ENCODE measurements around the gene SYT2. TPM values are rescaled to one million over a fixed set of nuclear protein-coding genes. Genes with fewer than 3 reads are reported as not detected.

The SYT2 gene
- total RNA-seq, 1 experiment from 2014 or later = 12.1 TPM

GRCh38 chr1:202597090-202597761 is 113.0 kb downstream of the SYT2 start (continued):
- TF ChIP-seq FOXP4 (CRISPR knock-in tag; IDR thresholded peaks at IDR 0.05) = no peak
- no peak for TF ChIP-seq ATF6 (CRISPR knock-in tag; IDR thresholded peaks at IDR 0.05)
- no peak for TF ChIP-seq JAZF1 (CRISPR knock-in tag; IDR thresholded peaks at IDR 0.05)
- TF ChIP-seq CREB1 (CRISPR knock-in tag; IDR thresholded peaks at IDR 0.05) = no peak
- TF ChIP-seq ZNF425 (CRISPR knock-in tag; conservative IDR thresholded peaks at IDR 0.05) = no peak
- no peak for TF ChIP-seq FOXK1 (CRISPR knock-in tag; IDR thresholded peaks at IDR 0.05)
- TF ChIP-seq ESRRA (CRISPR knock-in tag; IDR thresholded peaks at IDR 0.05; ENCODE audit: borderline replicate concordance) = no peak
- TF ChIP-seq ELF4 (CRISPR knock-in tag; IDR thresholded peaks at IDR 0.05; ENCODE audit: low read depth) = no peak
- TF ChIP-seq ZNF219 (CRISPR knock-in tag; IDR thresholded peaks at IDR 0.05; ENCODE audit: borderline replicate concordance) = no peak
- no peak for TF ChIP-seq ZBTB21 (CRISPR knock-in tag; IDR thresholded peaks at IDR 0.05; ENCODE audit: borderline replicate concordance)

GRCh38 chr1:202596638-202597037 is 113.6 kb downstream of the SYT2 start:
- POLR2A ChIA-PET = no interaction called here
- Mint-ChIP-seq H3K27ac (no peak overlapping the region), H3K36me3 (no peaks in the 10 kb centered on the region), H3K4me3 (no peak overlapping the region), H3K27me3 (ENCODE audit: low read depth) (no peaks in the 10 kb centered on the region), H3K9me3 (no peaks in the 10 kb centered on the region), H3K4me1 (no peaks in the 10 kb centered on the region)
- CTCF ChIA-PET = no interaction called here
- no peak for DNase-seq (ENCODE audit: low spot score)
- ATAC-seq = no peak
- TF ChIP-seq ZBTB21 (CRISPR knock-in tag; IDR thresholded peaks at IDR 0.05; ENCODE audit: borderline replicate concordance) (no peak), CREB1 (CRISPR knock-in tag; IDR thresholded peaks at IDR 0.05) (no peak), RELA (CRISPR knock-in tag; IDR thresholded peaks at IDR 0.05; ENCODE audit: borderline replicate concordance) (no peak), ATF1 (CRISPR knock-in tag; IDR thresholded peaks at IDR 0.05) (no peak), ZNF423 (CRISPR knock-in tag; IDR thresholded peaks at IDR 0.05) (no peak), E2F4 (CRISPR knock-in tag; IDR thresholded peaks at IDR 0.05; ENCODE audit: borderline replicate concordance, low read depth) (no peak), PRDM15 (CRISPR knock-in tag; IDR thresholded peaks at IDR 0.05) (no peak), ZNF416 (CRISPR knock-in tag; IDR thresholded peaks at IDR 0.05) (no peak), TEAD1 (CRISPR knock-in tag; IDR thresholded peaks at IDR 0.05) (no peak), ZNF317 (CRISPR knock-in tag; IDR thresholded peaks at IDR 0.05; ENCODE audit: borderline replicate concordance, low read depth) (no peak), EMX1 (CRISPR knock-in tag; IDR thresholded peaks at IDR 0.05) (no peak), STAT6 (CRISPR knock-in tag; conservative IDR thresholded peaks at IDR 0.05; ENCODE audit: low read depth) (no peak), JAZF1 (CRISPR knock-in tag; IDR thresholded peaks at IDR 0.05) (no peak)

Measured in WTC11 (cell line).